Kidney capillary endothelial cell (primary cell): ENCODE data around the gene GALNT8.
"Not testable (repeated sequence)": the region's sequence is repeated elsewhere in the genome, so short reads cannot be mapped to it uniquely, and the experiment has no call there.

ENCODE experiments used
- DNase-seq: peaks from one replicate; pipeline ENCODE4 v3.0.0-alpha.2; 2018; ENCODE audit warnings: low spot score

The GALNT8 gene

GRCh38 chr12:4719821-4720636 is at the start of gene GALNT8:
GALNT8 (plus strand) TSS chr12:4720400; CDS start chr12:4720678, 278 bp downstream.
- DNase-seq = no peak

- no peak for DNase-seq
These were observed 40.5 kb upstream of the GALNT8 start for GRCh38 chr12:4679711-4680110.

- DNase-seq = no peak
These were observed 38.5 kb upstream of the GALNT8 start for GRCh38 chr12:4681732-4682131.

GRCh38 chr12:4685317-4685716 is 34.9 kb upstream of the GALNT8 start:
- no peak for DNase-seq

GRCh38 chr12:4690760-4691159 is 29.4 kb upstream of the GALNT8 start:
- DNase-seq = no peak

- no peak for DNase-seq
These were observed 19.6 kb upstream of the GALNT8 start for GRCh38 chr12:4700621-4701026.

- no peak for DNase-seq
These were observed 18.6 kb upstream of the GALNT8 start for GRCh38 chr12:4701395-4702190.

GRCh38 chr12:4703676-4704075 is 16.5 kb upstream of the GALNT8 start:
- no peak for DNase-seq

GRCh38 chr12:4705824-4706223 is 14.4 kb upstream of the GALNT8 start:
- no peak for DNase-seq

- DNase-seq = no peak
These were observed 12.9 kb upstream of the GALNT8 start for GRCh38 chr12:4707306-4707705.

- no peak for DNase-seq
These were observed 10.1 kb upstream of the GALNT8 start for GRCh38 chr12:4710113-4710512.

- DNase-seq = no peak
These were observed 5.3 kb upstream of the GALNT8 start for GRCh38 chr12:4714879-4715278.

GRCh38 chr12:4717806-4718205 is 2.4 kb upstream of the GALNT8 start:
- DNase-seq = no peak

- no peak for DNase-seq
These were observed 416 bp downstream of the GALNT8 start for GRCh38 chr12:4720637-4720995.

GRCh38 chr12:4721587-4721986 is 1.4 kb downstream of the GALNT8 start:
- not testable (repeated sequence) for DNase-seq

- no peak for DNase-seq
These were observed 3.0 kb downstream of the GALNT8 start for GRCh38 chr12:4723226-4723625.

GRCh38 chr12:4725057-4725456 is 4.9 kb downstream of the GALNT8 start:
- DNase-seq = no peak

GRCh38 chr12:4734625-4735340 is 14.6 kb downstream of the GALNT8 start:
- DNase-seq = no peak

- DNase-seq = no peak
These were observed 15.9 kb downstream of the GALNT8 start for GRCh38 chr12:4736091-4736490.

- no peak for DNase-seq
These were observed 18.3 kb downstream of the GALNT8 start for GRCh38 chr12:4738541-4738940.

- DNase-seq = no peak
These were observed 22.3 kb downstream of the GALNT8 start for GRCh38 chr12:4742416-4742970.

GRCh38 chr12:4743046-4743445 is 22.8 kb downstream of the GALNT8 start:
- no peak for DNase-seq
